SHP77 treated with DMSO at 0.1 percent for 48 hours (cell line): ENCODE results near the gene PGBD1.

Experiments used
- DNase-seq: peaks from one replicate; lab custom pipeline; 2025; lab: John Stamatoyannopoulos, UW

PGBD1 gene, protein sequence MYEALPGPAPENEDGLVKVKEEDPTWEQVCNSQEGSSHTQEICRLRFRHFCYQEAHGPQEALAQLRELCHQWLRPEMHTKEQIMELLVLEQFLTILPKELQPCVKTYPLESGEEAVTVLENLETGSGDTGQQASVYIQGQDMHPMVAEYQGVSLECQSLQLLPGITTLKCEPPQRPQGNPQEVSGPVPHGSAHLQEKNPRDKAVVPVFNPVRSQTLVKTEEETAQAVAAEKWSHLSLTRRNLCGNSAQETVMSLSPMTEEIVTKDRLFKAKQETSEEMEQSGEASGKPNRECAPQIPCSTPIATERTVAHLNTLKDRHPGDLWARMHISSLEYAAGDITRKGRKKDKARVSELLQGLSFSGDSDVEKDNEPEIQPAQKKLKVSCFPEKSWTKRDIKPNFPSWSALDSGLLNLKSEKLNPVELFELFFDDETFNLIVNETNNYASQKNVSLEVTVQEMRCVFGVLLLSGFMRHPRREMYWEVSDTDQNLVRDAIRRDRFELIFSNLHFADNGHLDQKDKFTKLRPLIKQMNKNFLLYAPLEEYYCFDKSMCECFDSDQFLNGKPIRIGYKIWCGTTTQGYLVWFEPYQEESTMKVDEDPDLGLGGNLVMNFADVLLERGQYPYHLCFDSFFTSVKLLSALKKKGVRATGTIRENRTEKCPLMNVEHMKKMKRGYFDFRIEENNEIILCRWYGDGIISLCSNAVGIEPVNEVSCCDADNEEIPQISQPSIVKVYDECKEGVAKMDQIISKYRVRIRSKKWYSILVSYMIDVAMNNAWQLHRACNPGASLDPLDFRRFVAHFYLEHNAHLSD

DNA sequence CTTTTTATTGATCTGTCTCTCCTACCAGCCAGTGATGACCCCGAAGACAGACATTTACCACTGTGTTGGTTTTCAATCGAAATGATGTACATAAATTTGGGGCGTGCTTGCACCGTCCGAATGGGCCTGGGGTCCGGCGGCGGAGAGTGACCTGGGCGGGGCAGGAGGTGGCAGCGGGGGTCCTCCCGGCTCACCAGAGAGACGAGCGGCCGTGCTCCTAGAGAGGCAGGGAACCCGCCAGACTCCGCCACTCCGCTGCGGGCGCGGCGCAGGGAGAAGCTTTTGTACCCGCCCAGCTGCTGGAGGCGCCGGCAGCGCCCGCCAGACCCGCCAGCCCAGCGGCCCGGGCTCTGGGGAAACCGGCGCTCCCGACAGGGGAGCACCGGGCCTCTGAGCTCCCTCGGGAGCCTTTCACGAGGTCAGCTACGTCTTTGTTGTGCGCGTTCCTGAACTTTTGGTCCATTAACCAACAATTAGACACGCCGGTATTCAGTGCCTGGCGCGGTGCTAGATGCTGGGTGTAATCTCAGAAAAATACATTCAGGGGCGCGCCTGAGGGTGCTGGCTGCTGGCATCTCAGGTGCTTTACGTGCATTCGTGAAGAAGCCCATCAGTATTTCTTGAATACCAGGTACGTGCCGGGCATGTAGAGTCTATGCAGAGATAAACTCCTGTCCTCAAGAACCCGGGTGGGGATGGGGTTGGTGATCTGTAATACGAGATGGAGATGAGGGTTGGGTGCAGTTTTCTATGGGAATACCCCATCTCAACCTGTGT is at the start of gene PGBD1:
Gene PGBD1, plus strand, starts transcription at position 285 of the 777 bp plus-strand sequence. CDS start 2,242 bp downstream, outside the sequence.
- DNase-seq = peak; percentile 56

DNA sequence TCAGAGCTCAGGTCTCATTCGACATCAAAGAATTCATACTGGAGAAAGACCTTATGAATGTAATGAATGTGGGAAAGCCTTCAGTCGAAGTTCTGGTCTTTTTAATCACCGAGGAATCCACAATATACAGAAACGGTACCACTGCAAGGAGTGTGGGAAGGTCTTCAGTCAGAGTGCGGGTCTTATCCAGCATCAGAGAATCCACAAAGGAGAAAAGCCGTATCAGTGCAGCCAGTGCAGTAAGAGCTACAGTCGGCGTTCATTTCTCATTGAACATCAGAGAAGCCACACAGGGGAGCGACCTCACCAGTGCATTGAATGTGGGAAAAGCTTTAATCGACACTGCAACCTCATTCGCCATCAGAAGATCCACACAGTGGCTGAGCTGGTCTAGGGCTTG is 48.6 kb upstream of the PGBD1 start:
- no peak for DNase-seq

DNA sequence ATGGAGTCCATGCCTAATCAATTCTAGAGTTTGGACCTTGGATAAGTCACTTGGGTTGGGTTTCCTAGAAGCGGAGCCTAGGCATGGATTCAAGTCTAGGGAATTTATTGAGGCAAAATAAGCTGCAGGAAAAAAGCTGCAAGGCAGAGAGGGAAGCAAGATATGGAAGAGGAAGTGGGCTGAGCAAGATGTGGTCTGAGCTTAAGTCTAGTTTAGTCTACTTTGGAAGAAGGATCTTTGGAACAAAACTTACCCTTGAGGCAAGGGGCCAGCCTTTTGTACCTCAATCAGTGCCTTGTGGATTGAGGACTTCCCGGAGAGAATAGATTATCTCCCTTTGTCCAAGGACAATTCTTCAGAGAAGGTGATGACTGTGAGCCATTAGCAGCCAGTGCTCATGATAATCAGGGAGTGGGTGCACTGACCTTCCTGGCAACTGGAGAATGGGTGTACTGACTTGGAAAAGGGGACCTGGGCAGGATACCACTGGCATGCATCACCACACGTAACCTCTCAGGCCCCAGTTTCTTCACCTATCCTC is 45.4 kb upstream of the PGBD1 start:
- no peak for DNase-seq

DNA sequence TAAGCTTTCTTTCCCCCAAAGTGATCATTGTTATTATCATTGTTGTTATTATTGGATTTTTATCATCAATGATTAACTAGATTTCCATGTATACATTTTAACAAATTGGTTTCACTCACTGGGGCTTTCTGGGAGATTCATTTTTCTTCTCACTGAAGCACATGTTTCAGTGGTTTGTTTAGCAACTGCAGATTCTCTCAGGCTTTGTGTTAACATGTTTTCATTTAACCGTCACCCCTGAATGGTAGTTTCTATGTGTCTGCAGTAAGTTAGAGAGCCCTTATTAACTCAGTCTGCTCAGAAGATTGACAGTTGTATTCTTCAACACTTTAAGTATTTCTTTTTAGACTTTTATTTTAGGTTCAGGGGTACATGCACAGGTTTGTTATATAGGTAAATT is 41.7 kb upstream of the PGBD1 start:
- no peak for DNase-seq

DNA sequence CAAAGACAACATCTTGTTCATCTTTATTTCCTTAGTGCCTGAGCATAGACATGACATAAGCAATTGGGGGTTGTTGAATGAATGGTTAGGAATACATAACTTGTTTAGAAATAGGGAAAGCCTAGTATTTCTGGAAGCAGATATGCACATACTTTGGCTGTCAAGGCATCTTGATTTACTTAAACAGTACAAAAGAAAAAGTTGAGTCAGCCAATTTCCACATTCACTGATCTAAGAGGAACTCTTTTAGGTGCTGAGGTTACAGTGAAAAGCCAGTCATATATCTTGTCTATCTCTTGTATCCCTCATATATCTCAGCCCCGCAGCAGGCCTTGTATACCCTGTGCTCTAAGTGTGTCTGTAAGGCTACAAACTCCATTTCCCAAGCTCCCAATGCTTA is 40.9 kb upstream of the PGBD1 start:
- no peak for DNase-seq

DNA sequence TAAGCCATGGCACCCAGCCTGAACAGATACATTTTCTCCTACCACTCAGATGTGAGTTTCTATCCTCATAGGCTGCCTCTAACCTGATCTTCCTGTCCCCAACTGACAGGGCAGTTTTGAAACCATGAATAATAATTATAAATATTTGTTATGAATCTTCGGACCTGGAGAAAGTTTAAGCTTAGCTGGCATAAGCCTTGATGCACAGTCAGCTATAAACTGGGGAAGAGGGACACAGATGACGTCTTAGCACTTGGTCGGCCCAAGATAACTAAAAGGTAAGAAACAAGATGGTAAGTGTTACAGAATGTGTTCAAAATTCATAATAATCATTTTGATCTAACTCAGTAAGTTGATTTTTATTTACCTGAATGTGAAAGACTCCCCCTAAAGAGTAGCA is 37.4 kb upstream of the PGBD1 start:
- DNase-seq = no peak

DNA sequence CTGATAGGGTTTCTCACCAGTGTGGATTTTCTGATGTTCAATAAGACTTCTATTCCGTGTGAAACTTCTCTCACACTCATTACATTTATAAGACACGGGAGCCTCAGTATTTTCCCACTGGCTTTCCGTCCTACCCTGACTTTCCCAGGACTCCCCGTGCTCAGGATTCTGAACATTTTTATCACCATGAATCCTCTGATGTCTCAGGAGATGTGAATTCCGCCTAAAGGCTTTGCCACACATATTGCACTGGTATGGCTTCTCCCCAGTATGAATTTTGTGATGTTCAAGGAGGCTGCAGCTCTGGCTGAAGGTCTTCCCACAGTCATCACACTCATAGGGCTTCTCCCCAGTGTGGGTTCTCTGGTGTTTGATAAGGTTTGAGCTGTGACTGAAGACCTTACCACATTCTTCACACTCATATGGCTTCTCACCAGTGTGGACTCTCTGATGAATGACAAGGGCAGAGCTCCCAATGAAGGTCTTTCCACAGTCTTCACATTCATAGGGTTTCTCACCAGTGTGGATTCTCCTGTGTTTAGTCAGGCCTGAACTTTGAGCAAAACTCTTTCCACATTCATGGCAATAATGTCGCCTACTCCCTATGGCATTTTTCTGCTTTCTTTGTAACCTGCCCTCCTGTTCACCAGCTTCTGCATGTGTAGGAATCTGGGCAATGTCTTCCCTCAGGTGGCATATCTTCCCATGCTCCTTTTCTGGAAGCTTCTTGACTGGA is 36.0 kb upstream of the PGBD1 start:
- no peak for DNase-seq

DNA sequence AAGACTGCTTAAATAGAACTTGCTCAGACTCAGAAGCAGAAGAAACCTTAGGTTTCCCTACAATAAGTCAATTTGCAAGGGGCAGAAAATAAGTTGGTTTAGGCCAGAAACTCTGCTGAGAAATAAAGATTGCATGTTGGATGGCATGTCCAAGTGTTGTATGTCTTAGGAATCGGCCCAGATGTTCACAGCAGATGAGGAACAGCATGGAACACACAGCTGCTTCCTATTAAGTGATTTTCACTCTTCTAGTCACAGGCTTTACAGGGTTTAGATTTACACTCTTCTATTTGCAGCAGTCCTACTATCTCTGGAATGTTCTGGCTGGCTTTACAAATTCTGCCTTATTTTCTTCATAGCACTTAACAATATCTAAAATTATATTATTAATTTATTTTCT is 32.5 kb upstream of the PGBD1 start:
- DNase-seq = no peak

DNA sequence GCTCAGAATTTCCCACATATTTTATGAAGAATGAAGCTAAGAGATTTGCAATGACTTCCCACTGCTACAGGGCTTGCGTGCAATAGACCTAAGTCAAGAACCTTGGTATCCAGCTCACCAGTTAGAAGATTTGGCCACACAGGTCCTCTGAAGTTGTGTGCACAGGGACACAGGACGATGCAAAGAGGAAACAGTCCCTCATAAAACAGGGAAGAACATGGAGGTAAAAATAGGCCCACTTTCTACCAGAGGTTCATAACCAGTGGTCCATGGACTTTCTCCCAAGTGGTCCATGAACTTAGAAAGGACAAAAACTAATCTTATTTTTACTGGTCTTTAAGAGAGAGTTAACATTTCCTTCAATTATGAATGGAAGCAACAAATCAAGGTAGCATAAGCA is 30.6 kb upstream of the PGBD1 start:
- no peak for DNase-seq

DNA sequence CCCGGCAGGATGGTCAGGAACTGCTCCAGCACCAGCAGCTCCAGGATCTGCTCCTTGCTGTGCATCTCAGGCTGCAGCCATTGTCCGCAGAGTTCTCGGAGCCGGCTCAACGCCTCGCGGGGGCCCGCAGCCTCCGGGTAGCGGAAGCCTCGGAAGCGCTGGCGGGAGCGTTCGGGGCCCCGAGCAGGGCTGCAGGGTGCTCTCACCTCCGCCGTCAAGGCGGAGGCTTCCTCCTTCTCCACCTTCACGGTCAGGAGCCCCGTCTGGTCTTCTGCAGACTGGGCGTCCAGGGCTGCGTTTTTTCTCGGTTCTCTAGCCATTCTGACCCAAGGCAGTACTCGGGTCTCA is 29.7 kb upstream of the PGBD1 start:
- DNase-seq = no peak

DNA sequence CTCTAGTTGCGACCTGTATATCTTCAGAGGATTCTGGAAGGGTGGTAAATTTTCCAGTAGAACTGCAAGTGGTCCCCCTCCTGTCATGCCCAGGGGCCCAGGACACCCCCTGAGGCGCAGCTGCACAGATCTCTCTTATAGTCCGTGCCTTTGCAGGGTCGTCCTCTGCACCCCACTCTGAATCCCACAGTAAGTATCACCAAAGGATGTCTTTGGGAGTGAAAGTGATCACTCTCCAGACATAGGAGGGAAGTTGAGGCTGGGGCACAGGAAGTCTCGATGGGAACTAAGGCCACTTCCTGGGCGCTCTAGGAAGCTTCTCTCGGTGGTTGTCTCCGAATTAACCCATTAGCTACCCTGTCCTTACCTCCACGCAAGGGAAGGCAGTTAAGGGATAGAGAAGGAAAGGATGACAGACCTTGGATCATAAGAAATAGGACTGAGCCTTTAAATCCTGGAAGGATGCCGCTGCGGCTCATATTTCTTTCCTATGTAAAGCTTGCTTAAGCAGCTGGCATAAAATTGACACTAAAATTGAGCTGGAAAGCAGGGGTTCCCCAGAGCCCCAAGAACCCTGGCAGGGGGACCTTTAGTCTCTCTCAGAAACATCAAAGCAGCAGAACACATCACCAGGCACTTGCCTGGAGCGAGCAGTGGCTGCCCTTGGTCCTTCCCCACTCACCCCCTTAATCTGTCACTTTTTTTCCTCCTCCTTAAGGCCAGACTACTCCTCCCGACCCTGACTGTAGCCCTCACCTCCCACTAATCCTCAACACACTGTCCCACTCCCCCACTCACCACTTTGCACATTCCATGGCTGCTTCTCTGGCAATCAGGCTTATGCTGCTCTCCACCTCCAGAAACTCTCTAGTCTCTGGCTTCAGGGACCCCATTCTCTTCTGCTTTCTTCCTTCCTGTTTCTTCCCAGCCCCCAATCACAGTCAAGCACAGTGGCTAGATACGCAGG is 29.1 kb upstream of the PGBD1 start, which contains the start of gene ZKSCAN4:
Gene ZKSCAN4, minus strand, starts transcription at position 261 of the 967 bp plus-strand sequence. CDS start 289 bp downstream, outside the sequence.
- peak; percentile 79 for DNase-seq

DNA sequence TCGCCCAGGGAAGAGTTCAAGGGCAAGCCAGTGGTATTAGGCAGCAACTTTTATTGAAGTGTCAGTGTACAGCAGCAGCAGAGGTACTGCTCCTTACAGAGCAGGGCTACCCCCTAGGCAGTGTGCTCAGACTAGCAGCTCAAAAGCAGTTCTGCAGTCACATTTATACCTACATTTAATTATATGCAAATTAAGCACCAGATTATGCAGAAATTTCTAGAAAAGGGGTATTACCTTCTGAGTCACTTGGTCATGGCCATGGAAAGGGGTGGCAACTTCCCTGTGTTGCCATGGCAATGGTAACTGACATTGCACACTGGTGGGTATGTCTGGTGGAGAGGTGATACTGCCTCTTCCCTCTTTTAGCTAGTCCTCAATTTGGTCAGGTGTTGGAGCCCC is 27.3 kb upstream of the PGBD1 start:
- DNase-seq = no peak

DNA sequence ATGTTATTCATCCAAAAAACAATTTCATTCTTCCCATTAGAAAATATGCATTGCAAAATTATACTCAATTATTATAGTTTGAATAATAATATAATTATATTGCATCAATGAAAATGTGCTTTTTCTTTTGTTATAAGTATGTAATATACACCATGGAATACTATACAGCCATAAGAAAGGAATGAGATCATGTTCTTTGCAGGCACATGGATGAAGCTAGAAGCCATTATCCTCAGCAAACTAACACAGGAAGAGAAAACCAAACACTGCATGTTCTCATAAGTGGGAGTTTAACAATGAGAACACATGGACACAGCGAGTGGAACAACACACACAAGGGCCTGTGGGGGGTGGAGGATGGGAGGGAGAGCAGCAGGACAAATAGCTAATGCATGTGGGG is 24.3 kb upstream of the PGBD1 start:
- no peak for DNase-seq

DNA sequence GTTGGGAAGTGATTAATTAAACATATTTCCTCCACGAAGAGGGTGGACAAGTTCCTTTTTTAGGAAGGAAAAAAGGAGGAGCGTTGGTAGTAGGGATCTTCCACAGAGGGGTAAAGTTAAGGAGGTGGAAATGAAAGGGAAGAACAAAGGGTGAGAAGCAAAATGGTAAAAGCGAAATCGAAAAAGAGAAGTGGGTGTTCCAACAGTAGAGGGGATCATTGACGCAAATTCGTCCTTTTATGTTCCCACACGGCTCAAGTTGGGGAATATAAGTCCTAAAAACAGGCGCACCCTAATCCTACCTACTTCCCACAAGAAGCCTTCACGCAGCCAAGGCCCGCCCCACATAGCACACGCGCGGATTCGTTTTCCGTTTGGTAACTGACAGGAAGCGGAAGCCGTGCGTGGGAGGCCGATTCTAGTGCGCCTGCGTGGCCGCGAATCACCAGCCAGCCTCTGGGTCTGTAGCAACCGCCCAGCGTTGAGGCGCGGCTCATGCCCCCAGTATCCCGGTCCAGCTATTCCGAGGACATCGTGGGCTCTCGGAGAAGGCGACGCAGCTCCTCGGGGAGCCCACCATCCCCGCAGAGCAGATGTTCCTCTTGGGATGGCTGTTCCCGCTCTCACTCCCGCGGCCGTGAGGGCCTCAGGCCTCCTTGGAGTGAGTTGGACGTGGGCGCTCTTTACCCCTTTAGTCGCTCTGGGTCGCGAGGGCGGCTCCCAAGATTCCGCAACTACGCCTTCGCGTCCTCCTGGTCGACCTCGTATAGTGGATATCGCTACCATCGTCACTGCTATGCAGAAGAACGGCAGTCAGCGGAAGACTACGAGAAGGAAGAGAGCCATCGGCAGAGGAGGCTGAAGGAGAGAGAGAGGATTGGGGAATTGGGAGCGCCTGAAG is 22.2 kb upstream of the PGBD1 start, which contains the start of gene NKAPL:
Gene NKAPL, plus strand, starts transcription at position 421 of the 901 bp plus-strand sequence. Its CDS starts 75 bp downstream, at position 496.
- no peak for DNase-seq

DNA sequence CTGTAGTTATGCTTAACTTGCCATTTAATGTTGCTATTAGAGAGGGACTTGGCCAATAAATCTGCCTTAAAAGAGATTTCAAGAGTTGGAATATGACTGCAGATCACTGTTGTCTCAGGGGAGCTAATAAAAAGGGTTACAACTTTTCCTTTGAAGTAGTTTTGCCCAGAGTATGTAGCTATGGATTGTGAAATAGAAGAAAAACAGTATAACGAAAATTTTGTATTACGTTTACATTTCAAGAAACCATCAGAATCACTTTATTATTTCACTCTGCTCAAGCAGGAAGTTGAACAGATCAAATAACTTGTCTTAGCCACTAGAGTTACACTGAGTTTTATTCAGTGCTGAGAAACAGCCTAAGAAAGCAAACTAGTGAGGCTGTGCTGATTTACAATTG is 17.4 kb upstream of the PGBD1 start:
- DNase-seq = no peak

DNA sequence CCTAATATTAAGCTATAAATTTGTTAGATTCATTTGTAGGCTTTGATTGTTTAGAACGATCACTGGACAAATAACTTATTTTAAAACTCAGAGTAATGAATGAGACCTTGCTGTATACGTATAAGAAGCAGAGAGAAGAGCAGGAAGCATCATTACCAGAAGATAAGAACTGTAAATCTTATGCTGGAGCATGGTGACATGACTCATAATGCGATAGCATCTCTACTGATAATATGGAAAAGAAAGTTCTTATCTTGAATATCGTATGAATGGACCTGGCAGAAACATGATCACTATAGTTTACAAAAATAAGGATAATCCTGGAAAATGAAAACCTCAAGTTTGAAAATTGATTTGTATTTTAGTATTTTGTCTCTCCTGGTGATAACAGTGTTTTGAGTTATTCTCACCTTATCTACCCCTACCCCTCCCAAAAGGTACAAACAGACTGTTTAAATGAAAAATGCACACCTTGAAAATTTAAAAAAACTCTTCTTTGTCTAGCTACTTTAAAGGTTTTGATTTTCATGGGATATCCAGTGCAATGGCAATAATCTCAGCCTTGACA is 16.5 kb upstream of the PGBD1 start:
- DNase-seq = no peak

DNA sequence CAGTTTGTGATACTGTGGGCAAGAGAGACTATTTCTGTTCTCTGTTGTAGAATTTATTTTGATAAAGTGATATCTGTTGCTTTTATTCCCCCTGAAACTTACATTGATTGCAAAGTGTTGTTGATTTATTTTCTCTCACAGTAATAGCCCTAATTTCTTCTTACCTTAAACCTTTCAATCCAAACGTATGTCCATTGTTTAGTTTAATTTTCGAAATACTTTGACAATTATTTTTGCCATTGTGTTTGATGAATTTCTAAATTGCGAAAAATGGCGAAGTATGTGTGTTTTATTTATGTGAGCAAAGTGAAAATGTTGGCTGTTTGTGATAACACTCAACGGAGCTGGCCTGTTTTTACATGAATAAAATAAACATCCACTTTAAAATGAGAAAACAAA is 14.8 kb upstream of the PGBD1 start:
- no peak for DNase-seq

DNA sequence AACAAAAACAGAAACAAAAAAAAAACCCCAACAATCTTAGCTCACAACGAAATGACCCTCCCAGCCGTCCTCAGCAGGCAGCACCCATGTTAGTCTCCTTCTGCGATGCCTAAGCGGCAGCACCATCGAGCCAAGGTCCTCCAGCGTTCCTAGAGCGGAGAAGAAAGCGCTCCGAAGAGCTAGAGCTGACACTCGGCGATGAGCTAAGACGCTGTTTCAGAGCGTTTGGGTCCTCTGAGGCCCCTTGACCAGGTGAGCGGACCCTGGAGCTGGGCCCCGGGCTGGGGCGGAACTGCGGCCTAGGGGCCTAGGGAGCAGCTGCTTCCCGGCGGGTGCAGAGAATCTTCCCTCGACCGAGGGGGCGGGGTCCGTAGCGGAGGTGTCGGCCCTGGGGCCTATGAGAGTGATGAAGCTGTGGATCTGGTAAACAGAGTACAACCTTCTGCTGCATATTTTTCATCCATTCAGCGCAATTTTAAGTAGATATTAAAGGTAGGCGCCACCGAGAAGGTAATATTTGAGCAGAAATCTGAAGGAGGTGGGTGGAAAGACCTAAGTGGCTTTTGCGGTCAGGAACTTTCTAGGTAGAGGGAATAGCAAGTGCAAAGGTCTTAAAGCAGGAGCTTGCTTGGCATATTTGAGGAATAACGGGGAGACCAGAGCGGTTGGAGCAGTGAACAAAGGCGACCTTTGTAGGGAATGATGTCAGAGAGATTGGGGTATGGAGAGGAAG is 14.2 kb upstream of the PGBD1 start, which contains the start of gene ZSCAN26:
Gene ZSCAN26, plus strand, starts transcription at position 182 of the 733 bp plus-strand sequence. CDS start 4,777 bp downstream, outside the sequence.
- peak; percentile 67 for DNase-seq
